ENCODE measurements around the gene TAX1BP3.

DNA sequence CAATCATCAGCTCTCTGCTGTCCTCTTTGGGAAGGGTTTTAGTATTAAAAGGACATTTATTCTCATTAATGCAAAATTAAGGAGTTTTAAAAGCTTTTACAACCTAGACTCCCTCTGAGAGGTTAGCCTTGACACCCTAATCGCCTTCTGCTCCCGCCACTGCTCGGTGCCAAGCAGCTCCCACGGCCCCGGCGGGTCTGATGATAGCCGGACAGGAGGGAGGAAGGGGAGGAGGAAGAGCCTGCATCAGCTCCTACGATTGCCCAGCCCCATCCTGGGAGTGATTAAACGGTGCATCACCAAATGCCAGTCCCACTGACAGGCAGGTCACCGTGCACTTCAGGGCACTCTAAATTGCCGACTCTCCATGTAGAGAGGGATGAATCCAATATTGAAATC lies 40.6 kb downstream of the TAX1BP3 start:
- TF ChIP-seq, protein P1, sequence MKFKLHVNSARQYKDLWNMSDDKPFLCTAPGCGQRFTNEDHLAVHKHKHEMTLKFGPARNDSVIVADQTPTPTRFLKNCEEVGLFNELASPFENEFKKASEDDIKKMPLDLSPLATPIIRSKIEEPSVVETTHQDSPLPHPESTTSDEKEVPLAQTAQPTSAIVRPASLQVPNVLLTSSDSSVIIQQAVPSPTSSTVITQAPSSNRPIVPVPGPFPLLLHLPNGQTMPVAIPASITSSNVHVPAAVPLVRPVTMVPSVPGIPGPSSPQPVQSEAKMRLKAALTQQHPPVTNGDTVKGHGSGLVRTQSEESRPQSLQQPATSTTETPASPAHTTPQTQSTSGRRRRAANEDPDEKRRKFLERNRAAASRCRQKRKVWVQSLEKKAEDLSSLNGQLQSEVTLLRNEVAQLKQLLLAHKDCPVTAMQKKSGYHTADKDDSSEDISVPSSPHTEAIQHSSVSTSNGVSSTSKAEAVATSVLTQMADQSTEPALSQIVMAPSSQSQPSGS (CRISPR knock-in tag; IDR thresholded peaks at IDR 0.05): no peak
- TF ChIP-seq CREB1 (IDR thresholded peaks at IDR 0.05) (no peak), CREB1 (CRISPR knock-in tag; IDR thresholded peaks at IDR 0.05) (no peak), ZNF263 (CRISPR knock-in tag; IDR thresholded peaks at IDR 0.05) (no peak), SALL2 (CRISPR knock-in tag; IDR thresholded peaks at IDR 0.05) (no peak), TOE1 (CRISPR knock-in tag; IDR thresholded peaks at IDR 0.05) (no peak), PHF8 (CRISPR knock-in tag; IDR thresholded peaks at IDR 0.05) (no peak), RAD21 (CRISPR knock-in tag; IDR thresholded peaks at IDR 0.05) (no peak), ZNF232 (CRISPR knock-in tag; IDR thresholded peaks at IDR 0.05; ENCODE audit: borderline replicate concordance) (no peak), ZNF605 (CRISPR knock-in tag; IDR thresholded peaks at IDR 0.05) (no peak), POLR2G (IDR thresholded peaks at IDR 0.05; ENCODE audit: low read depth, low read length) (no peak)
- TF ChIP-seq, protein P2, sequence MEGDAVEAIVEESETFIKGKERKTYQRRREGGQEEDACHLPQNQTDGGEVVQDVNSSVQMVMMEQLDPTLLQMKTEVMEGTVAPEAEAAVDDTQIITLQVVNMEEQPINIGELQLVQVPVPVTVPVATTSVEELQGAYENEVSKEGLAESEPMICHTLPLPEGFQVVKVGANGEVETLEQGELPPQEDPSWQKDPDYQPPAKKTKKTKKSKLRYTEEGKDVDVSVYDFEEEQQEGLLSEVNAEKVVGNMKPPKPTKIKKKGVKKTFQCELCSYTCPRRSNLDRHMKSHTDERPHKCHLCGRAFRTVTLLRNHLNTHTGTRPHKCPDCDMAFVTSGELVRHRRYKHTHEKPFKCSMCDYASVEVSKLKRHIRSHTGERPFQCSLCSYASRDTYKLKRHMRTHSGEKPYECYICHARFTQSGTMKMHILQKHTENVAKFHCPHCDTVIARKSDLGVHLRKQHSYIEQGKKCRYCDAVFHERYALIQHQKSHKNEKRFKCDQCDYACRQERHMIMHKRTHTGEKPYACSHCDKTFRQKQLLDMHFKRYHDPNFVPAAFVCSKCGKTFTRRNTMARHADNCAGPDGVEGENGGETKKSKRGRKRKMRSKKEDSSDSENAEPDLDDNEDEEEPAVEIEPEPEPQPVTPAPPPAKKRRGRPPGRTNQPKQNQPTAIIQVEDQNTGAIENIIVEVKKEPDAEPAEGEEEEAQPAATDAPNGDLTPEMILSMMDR (CRISPR knock-in tag; IDR thresholded peaks at IDR 0.05): no peak
- TF ChIP-seq, protein P3, sequence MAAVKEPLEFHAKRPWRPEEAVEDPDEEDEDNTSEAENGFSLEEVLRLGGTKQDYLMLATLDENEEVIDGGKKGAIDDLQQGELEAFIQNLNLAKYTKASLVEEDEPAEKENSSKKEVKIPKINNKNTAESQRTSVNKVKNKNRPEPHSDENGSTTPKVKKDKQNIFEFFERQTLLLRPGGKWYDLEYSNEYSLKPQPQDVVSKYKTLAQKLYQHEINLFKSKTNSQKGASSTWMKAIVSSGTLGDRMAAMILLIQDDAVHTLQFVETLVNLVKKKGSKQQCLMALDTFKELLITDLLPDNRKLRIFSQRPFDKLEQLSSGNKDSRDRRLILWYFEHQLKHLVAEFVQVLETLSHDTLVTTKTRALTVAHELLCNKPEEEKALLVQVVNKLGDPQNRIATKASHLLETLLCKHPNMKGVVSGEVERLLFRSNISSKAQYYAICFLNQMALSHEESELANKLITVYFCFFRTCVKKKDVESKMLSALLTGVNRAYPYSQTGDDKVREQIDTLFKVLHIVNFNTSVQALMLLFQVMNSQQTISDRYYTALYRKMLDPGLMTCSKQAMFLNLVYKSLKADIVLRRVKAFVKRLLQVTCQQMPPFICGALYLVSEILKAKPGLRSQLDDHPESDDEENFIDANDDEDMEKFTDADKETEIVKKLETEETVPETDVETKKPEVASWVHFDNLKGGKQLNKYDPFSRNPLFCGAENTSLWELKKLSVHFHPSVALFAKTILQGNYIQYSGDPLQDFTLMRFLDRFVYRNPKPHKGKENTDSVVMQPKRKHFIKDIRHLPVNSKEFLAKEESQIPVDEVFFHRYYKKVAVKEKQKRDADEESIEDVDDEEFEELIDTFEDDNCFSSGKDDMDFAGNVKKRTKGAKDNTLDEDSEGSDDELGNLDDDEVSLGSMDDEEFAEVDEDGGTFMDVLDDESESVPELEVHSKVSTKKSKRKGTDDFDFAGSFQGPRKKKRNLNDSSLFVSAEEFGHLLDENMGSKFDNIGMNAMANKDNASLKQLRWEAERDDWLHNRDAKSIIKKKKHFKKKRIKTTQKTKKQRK (IDR thresholded peaks at IDR 0.05; ENCODE audit: low read length): no peak
